Right hindlimb (tissue), 1 donor: ENCODE data around the gene ETFB.

Experiments
- DNase-seq: peaks from one replicate; pipeline ENCODE4 v3.0.0-alpha.2; 2018

The ETFB gene

GRCh38 chr19:51372649-51373504 is 6.7 kb upstream of the ETFB start, which contains the start of gene NKG7:
Gene NKG7 (minus strand): TSS chr19:51372654. CDS start chr19:51372535, 119 bp downstream.
- DNase-seq: no peak

GRCh38 chr19:51372021-51372648 is 5.9 kb upstream of the ETFB start:
- DNase-seq: no peak

- DNase-seq: no peak
Measured at GRCh38 chr19:51371186-51371690, 5.0 kb upstream of the ETFB start.

GRCh38 chr19:51370230-51370629 is 4.0 kb upstream of the ETFB start:
- DNase-seq: no peak

GRCh38 chr19:51368366-51369282 is 2.4 kb upstream of the ETFB start, which contains the start of gene CLDND2:
Gene CLDND2 (minus strand): TSS chr19:51369003. CDS start chr19:51368577, 426 bp downstream.
- DNase-seq: no peak

- DNase-seq: peak; percentile 100
Measured at GRCh38 chr19:51367565-51368365, 1.6 kb upstream of the ETFB start.

- DNase-seq: no peak
Measured at GRCh38 chr19:51367255-51367564, 1.0 kb upstream of the ETFB start.

GRCh38 chr19:51366389-51367254 is 434 bp upstream of the ETFB start:
- peak; percentile 99 for DNase-seq

- DNase-seq: no peak
Measured at GRCh38 chr19:51365211-51365964, 800 bp downstream of the ETFB start.

GRCh38 chr19:51364200-51365106 is 1.7 kb downstream of the ETFB start:
- no peak for DNase-seq

- no peak for DNase-seq
Measured at GRCh38 chr19:51361239-51361638, 4.9 kb downstream of the ETFB start.

- peak; percentile 49 for DNase-seq
Measured at GRCh38 chr19:51359294-51359693, 6.9 kb downstream of the ETFB start.

- DNase-seq: peak; percentile 9
Measured at GRCh38 chr19:51357952-51358351, 8.2 kb downstream of the ETFB start.

GRCh38 chr19:51356159-51356801 is 9.9 kb downstream of the ETFB start:
- no peak for DNase-seq

- DNase-seq: no peak
Measured at GRCh38 chr19:51354742-51355148, 11.4 kb downstream of the ETFB start.

- DNase-seq: no peak
Measured at GRCh38 chr19:51354103-51354741, 12.0 kb downstream of the ETFB start.

- DNase-seq: no peak
Measured at GRCh38 chr19:51352783-51353360, 13.3 kb downstream of the ETFB start.
